HG02763 (cell line): Measurements from ENCODE around the gene RAI1.

Source experiments
- ATAC-seq: cut with Tn5 transposase; IDR thresholded peaks from one replicate; pipeline ENCODE4 v1.9.1; 2021; ENCODE audit warnings: mild to moderate bottlenecking, moderate library complexity; ENCODE audit not compliant: unreplicated experiment

Gene RAI1

DNA sequence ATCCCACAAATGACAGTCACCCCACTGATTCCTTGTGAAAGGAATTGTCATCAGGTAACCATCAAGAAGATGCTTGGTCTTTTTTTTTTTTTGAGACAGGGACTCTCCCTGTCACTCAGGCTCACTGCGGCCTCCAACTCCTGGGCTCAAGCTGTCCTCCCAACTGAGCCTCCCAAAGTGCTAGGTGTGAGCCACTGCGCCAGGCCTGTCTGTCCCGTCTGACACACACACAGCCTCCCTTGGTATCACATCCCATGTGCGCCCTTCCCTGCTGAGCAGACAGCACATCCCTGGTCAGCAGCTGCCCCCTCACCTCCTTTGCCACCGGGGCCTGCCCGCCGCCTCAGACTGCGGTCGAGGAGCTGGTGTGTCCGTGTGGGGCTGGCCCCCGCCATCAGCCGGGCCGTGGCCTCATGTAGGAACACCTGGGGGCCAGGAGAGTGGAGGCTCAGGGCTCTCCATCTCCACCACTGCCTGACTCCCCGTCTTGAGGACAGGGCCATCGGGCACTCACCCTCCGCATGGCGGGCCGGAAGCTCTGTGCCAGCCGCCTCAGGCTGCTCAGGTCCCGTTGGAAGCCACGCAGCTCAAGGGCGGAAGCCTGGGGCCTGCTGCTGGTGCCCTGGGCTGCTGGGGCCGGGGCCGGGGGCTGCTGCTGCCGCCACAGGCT is 131.9 kb downstream of the RAI1 start:
- ATAC-seq = no peak

DNA sequence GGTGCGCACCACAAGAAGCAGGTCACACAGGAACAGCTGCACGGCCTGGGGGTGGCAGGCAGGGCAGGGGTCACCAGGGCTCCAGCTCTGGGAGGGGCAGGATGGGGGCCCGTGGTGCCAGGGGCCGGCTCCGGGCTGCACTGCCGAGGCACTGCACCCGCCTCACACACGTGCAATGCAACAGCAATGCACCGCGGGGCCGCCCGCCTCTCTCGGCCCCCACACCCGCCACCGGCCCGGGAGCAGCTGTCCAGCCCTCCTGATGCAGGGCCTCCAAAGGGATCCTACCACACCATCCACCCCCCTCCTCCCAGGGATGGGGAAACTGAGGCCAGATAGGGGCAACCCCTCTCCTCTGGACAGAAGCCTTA is 132.5 kb downstream of the RAI1 start:
- ATAC-seq = no peak

DNA sequence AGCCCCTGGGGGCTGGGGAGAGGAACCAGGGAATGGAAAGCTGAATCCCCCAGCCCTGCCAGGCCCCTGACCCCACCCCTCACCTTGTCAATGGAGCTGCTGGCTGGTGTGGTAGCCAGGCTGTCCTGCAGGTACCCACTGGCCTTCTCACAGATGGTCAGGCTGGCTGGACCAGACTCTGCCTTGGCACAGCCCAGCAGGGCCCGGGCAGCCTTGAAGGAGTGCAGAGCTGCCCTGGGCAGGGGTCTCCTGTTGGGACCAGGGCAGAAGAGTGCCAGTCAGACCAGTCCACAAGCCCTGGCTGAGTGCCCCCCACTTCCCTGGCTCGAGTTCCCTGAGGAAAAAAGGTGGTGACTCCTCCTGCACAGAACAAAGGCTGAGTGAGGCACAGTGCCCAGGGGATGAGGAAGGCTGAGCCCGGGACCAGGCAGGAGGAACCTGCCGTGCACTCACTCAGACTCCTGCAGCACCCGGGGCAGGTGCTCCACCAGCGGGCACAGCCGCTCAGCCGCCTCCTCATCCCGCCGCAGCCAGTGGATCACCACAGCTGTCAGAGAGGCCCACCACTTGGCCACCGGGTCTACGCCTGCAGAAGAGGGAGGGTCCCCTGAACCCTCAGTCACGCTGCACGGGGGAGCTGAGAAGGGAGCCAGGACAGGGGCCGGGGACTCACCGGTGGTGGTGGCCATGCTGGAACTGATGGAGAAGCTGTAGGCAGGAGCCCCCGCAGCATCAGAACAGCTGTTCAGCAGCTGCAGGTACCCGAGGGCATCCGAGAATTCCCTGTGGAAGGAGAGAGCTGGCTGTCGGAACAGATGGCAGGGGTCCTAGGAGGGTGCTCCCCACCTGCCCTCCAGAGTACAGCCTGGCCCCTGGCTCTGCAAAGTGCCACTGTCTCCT is 133.2 kb downstream of the RAI1 start:
- no peak for ATAC-seq

DNA sequence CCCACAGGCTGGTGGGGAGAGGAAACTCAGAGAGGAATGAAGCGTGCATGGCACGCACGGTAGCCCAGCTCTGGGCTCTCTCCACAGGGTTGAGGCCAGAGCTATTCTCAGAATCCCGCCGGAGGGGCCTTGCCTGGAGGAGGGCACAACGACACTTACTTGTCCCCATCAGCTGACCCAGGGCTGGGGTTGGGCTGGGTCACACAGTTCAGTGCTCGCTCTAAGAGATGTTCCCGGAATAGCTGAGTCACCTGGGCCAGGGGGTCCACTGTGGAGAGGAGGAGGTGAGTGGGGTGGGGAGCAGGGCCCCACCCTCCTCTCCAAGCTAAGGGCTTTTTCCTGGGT is 133.8 kb downstream of the RAI1 start:
- ATAC-seq = no peak

DNA sequence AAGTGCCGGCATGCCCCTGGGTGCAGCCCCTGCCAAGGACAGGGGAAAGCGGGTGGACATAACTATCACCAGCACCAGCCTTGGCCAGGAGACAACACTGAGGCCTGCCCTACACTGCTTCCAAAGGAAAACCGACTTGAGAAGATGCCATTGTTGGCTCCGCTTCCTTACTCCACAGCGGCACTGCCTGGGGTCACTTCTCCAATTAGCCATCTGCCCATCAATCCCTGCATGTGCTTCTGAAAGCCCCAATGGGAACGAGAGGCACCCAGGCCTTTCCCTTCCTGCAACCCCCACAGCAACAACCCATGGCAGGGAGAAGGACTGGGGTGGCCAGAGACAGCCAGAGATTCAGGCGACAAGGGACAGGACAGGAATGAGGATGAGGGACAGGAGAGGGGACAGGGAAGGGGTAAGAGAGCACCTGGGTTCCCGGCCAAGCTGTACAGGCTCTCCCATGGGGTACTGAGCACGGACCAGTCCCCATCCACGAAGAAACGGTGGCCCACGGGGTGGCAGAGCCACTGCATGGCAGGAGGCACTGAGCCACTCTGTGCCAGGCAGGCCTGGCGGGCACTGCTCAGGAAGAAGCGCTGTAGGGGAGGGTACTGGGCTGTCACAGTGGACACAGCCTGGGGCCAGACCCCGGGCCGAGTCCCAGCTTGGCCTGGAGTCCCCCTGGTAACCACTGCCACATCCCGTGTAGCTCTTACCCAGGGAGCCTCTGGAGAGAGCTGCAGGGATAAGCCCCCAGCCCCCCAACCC is 134.4 kb downstream of the RAI1 start:
- no peak for ATAC-seq

DNA sequence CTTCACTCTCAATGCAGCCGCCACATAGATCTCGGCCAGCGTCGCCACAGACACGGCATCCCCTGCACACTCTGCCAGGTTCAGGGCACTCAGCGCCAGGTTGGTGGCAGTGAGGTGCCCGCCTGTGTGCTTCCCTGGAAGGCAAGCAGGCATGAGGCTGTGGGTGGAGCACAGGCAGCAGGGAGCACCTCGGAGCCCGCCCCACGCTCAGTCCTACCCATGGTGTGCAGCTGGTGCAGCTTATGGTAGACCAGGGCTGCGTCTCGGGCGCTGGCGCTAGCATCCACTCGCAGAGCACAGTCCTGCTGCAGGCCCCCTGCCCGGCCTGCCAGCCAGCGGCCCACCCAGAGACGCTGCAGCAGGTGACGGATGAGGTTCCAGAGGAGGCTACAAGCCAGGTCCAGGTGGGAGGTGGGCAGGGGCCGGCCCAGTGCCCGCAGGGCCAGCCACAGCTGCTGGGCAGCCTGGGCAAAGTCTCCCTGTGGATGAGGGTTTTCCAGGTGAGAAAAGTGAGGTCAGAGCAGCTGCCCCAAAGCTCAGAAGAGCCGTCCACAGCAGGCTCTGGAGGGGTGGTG is 135.1 kb downstream of the RAI1 start:
- ATAC-seq = no peak

DNA sequence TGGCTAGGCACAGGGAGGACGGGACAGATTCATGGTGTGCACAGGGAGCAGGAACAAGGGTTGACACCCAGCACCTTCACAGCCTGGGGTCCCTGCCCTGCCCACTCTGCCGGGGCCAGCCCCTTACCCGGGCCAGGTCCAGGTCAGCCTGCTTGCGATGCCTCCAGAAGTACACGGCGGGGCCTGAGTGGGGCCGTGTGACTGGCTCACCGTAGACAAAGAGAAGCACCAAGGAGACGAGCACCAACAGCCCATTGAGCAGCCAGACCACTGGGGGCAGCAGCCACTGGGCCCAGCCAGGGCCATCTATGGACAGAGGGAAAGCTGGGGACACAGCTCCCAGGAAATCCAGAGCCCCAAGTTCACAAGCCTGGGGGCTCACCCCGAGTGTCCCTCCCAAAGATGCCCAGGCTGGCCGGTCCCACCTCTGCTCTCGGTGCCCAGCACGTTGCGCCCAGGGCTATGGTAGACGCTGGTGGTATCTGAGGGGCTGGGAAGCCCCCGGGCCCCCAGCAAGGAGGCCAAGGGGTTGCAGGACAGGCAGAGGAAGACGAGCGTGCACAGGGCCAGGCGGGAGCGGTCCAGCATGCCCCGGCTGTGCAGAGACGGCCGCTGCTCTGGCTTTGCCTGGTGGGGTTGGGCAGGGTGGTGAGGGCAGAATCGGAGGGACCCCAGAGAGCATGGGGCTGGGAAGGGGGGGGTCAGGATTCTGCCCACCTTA is 135.7 kb downstream of the RAI1 start:
- no peak for ATAC-seq

DNA sequence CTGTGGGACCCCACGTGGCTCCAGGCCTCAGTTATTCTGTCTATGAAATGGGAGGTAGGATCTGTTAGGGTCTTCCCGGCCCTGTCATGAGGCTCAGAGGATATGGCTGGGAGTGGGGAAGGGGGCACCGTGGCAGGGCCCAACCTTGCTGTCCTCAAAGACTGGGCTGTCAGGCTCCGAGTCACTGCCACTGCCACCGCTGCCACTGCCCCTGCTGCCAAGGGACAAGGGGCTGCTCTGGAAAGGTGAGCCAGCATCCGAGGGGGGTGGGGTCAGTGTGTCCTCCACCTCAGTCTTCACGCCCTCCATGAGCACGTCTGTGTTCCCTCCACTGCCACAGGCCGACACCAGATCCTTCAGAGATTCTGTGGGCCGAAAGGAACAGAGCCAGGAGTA is 136.3 kb downstream of the RAI1 start:
- no peak for ATAC-seq

DNA sequence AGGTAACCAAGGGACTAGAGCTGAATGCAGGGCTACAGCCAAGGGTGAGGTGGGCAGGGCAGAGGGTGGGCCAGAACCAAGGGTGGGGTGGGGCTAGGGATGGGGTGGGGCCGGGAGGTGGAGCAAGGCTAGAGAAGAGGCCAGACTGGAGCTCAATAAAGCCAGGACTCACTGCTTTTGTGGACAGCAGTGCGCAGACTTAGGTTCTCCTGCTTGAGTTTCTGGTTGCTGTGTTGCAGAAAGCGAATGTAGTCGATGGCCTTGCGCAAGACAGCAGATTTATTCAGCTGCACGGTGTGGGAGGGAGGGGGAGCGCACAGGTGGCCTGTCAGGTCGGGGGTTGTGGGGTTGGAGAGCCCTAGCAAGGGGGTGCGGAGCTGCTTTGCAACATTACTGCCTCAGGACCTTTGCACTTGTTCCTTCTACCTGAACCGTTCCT is 136.8 kb downstream of the RAI1 start:
- no peak for ATAC-seq

DNA sequence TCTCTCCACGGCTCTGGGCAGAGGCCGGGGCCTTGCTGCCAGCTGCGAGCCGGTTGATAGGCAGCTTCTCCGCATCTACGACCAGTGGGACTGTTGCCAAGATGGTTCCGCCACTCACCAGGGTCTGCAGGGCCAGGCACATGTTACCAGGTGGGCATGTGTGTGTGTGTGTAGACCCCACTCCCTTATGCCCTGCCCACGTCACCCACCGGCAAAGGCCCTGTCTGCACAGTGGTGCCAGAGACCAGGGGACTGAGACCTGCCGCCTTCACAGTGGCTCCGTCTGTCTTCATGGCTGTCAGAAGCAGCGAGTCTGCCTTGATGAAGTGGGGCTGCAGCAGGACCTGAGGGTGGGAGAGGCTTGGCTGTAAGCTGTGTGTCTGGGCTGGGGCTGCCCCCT is 137.9 kb downstream of the RAI1 start:
- ATAC-seq = no peak

DNA sequence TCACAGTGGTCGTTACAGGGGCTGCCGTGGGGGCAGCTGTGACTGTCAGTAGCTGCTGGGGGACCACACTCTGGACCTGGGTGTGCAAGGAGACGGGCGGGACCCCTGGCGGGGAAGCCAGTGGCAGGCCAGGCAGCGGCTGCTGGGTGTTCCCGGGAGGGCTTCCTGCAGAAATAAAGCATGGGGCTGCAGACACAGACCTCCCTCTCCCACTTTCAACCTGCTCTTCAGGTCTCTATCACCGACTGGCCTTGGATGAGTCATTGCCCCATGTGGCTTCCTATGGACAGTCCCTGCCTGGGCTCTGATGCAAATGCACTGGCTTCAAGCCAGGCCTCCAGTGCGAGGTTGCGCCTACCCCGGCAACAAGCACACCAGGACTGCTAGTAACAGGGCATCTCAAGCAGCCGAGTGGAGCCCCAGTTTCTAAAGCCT is 138.3 kb downstream of the RAI1 start:
- peak; percentile 42 for ATAC-seq

DNA sequence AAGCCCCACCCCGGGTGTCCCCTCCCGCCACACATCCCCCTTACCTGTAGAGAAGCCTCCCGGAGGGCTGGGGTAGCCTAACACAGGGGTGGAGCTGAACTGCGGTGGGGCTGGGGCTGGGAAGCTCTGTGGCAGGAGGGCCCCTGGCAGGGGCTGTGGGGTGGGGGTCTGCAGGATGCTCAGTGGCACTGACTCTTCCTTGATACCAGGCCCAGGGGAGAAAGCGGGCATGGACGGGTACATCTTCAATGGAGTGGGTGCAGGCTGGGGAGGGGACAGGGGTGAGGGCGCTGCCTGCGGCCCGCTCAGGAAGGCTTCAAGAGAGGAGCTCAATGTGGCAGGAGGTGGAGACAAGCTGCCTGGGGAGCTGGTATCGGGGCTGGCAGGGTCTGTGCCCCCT is 138.8 kb downstream of the RAI1 start:
- ATAC-seq = no peak

DNA sequence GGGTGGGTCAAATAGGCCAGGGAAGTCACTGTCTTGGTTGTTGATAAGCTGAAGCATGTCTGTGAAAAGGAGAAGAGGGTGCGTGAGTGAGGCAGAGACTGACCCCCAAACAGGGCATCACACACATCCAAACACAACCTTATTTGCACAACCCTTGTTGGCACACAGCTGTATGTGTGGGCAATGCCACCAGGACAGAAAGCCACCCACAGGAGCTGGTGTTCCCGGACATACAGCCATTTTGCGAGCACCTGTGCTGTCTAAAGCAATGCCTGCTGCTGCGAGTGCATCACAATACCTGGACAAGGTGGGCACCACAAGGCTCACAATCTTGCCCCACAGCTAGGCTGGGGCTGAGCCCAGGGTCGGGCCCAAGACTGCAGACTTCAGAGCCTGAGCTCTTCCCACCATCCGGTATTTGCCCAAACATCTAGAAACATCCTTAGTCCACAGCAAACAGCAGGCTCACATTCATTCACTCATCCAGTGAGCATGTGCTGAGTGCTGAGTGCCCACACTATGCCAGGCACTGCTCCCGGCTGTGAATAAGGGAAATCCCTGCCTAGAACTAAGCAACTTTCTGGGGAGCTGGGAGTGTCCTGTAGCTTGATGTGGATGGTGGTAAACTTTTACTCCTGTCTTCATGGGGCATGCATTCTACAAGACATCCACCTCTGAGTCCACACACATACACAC is 139.4 kb downstream of the RAI1 start:
- ATAC-seq = no peak

DNA sequence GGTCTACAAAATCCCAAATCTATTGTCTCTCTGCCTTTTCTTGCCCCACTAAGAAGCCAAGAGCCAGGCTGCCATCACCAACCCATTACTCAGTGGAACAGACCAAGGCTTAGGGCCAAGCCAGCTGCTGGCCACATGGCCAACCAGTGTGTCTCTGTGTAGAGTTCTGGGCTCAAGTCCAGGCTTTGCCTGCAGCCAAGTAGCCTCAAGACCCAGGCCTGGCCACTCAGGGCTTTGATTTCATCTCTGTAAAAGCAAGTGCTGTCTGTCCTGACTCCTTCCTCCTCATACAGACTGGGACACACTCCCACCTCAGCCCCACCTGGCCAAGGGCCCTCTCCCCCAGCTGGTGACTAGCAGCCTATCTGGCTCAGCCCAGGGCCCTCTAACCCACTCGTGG is 140.9 kb downstream of the RAI1 start:
- ATAC-seq = no peak

DNA sequence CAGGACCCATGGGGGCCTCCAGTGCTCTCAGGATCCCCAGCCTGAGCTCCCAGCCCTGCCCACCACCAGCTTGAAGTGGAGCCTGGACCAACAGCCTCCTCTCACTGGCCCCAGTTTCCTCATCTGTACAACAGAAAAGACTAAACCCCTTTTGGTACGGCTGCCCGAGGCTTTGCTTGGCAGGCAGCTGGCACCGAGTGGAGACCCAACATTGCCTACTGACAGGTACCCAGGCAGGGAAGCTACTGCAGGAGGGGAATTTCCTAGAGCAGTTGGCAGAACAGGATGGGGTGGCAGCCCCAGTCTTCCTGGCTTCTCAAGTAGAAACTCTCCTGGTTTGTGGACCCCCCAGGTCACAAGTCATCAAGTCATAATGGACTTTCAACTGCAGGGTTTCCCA is 141.4 kb downstream of the RAI1 start:
- ATAC-seq = no peak

DNA sequence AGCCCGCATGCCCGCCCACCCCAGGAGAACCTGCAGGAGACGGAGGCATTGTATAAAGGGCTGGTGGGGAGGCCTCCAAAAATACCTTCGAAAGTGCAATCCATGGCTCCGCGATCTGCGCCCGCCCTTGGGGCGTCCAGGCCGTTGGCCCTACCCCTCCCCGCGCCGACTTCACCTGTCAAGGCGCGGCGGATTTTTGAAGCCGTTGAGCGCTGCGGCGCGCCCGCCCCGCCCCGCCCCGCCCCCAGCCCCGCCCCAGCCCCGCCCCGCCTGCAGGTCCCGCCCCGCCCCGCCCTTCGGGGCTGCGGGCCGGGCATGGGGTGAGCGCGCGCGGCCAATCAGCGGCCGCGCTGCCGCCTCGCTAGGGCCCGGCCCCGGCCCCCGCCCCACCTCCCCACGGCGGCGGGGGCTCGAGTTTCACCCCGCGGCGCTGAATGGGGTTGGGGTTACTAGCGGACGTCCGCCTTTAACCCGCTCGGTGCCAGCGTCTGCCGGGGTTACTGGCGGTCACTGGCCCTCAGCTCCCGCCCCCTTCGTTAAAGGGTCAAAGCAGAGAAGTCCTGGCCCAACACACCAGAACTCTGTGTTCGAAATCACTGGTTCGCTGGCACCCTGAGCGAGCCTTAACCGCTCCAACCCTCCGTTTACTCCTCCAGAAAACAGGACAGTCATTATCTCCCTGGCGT is 142.3 kb downstream of the RAI1 start:
- ATAC-seq = peak; percentile 75

DNA sequence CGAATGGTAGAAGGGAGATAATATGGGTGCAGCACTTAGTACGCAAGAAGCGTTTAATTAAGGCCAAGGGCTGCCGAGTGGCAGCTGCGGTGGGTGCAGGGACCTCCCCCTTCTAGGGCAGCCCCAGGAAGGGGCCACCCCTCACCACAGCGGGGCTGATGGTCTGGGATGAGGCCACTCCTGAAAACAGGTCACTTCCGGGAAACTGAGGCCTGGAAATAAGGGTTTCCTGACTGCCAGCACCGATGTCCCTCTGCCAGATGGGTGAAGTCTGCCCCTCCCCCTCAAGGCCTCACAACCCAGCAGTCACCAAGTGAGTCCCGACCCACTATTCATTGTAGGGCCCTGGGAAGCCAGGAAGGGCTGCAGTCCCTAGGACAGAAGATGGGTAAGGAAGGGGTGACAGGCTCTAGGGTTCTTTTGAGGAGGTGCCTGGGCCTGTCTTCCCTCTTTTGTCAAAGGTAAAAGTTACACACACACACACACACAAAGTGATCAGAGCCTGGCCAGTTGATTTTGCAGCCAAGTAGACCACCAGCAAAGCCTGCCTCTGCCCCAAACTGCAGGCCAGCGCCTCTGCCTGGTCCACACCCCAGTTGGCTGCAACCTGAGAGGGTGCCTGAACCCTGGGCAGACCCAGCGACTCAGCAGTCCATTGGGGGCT is 143.0 kb downstream of the RAI1 start:
- no peak for ATAC-seq

DNA sequence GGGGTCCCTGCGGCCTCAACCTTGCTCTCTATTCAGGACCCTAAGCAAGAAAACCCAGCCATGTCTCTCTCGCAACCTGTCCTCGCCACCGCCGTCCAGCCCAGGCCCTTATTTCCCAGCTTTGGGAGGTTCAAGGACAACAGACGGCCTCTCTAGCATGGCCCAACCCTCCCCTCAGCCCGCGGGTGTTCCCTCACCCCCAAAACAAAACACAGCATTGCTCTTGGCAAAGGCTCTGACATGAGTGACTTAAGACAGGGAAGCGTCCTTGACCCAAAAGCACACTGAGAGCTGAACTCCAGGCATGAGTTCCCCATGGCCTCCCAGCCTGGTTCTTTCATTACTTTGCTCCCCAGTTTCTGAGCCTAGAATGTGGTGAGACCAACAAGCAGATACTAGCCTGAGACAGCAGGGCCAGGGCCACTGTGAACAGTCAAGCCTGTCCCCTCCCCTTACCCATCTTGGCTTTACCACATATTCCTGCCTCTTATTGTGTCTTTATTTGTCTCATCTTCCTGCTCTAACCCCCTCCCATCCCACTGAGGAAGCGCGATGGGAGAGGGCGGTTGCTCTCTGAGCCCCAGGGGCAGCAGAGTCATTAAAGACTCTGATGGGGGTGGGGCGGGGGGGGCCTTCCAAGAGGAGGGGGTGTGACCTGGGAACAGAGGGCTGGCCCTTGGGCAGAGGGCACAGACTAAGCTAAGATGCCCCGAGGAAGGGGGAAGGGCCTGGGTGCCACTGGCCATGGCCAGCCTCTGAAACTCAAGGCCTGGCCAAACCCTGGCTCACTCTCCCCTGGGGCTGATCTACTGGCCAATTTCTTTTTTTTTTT is 143.7 kb downstream of the RAI1 start:
- ATAC-seq = no peak
